ENCODE data around the gene AKR1B1. TPM values are rescaled to one million over a fixed set of nuclear protein-coding genes. Genes with fewer than 3 reads are reported as not detected.

AKR1B1 gene
- total RNA-seq, 1 experiment from 2014 or later, result 139 TPM

DNA sequence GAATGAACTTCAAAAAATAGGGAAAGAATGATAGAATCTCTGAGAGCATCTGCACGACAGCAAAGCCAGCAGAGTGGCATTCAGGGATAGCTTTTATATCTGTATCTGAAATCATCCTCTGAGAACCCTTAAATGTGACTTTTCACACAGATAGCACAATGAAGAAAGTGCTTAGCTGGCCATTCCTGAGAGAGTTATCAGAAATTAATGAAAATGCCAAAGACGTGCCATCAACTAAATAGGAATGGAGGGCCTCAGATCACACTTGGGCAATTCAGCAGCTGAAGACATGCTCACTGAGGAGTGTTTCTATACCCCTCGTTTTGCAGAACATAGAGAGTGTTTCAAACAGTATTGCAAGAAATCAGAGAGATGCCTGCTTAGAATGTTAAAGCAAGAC is 51.6 kb downstream of the AKR1B1 start:
- intact Hi-C loops (cut with micrococcal nuclease; ENCODE audit: unreplicated experiment), result no loop called here
- TF ChIP-seq, protein P1, sequence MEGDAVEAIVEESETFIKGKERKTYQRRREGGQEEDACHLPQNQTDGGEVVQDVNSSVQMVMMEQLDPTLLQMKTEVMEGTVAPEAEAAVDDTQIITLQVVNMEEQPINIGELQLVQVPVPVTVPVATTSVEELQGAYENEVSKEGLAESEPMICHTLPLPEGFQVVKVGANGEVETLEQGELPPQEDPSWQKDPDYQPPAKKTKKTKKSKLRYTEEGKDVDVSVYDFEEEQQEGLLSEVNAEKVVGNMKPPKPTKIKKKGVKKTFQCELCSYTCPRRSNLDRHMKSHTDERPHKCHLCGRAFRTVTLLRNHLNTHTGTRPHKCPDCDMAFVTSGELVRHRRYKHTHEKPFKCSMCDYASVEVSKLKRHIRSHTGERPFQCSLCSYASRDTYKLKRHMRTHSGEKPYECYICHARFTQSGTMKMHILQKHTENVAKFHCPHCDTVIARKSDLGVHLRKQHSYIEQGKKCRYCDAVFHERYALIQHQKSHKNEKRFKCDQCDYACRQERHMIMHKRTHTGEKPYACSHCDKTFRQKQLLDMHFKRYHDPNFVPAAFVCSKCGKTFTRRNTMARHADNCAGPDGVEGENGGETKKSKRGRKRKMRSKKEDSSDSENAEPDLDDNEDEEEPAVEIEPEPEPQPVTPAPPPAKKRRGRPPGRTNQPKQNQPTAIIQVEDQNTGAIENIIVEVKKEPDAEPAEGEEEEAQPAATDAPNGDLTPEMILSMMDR (IDR thresholded peaks at IDR 0.05; ENCODE audit: unreplicated experiment), result no peak
- H3K4me3 Mint-ChIP-seq (ENCODE audit: low read depth, unreplicated experiment), result no peak overlapping the region
- no peaks in the 10 kb centered on the region for H3K27me3 Mint-ChIP-seq (ENCODE audit: unreplicated experiment)
- DNase-seq, result no peak
- BruUV-seq (replicated peaks), result no TSS peak
- CTCF ChIA-PET, result no interaction called here
- no peak overlapping the region for H3K27ac Mint-ChIP-seq (ENCODE audit: unreplicated experiment)
- no peaks in the 10 kb centered on the region for H3K36me3 Mint-ChIP-seq (ENCODE audit: insufficient read depth, unreplicated experiment)
- H3K4me1 Mint-ChIP-seq (ENCODE audit: low read depth, unreplicated experiment), result peaks cover 9% of the 10 kb centered on the region
- H3K9me3 Mint-ChIP-seq (ENCODE audit: low read depth, unreplicated experiment), result no peaks in the 10 kb centered on the region

DNA sequence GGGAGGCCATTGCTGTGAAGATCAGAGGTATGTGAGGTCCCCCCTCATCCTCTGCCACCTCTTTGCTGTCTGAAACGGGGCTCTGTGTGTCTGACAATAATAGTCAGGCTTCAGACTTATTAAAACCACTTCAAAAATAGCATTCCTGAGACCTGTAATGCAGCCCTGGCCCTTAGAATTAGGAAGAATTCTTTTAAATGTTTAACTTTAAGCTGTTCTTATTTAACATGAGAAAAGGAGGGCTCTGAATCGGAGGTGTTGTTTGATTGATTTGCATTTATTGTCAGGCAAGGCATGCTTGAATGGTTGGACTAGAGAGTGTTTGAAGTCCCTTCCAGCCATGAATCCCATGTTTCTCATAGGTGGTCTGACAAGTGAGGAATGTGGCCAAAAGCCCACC is 52.5 kb downstream of the AKR1B1 start:
- intact Hi-C loops (cut with micrococcal nuclease; ENCODE audit: unreplicated experiment), result no loop called here
- no peaks in the 10 kb centered on the region for H3K36me3 Mint-ChIP-seq (ENCODE audit: insufficient read depth, unreplicated experiment)
- H3K27me3 Mint-ChIP-seq (ENCODE audit: unreplicated experiment), result no peaks in the 10 kb centered on the region
- BruUV-seq (replicated peaks), result no TSS peak
- CTCF ChIA-PET, result no interaction called here
- H3K4me1 Mint-ChIP-seq (ENCODE audit: low read depth, unreplicated experiment), result peaks cover 9% of the 10 kb centered on the region
- no peak overlapping the region for H3K4me3 Mint-ChIP-seq (ENCODE audit: low read depth, unreplicated experiment)
- H3K27ac Mint-ChIP-seq (ENCODE audit: unreplicated experiment), result no peak overlapping the region
- H3K9me3 Mint-ChIP-seq (ENCODE audit: low read depth, unreplicated experiment), result no peaks in the 10 kb centered on the region
- DNase-seq, result no peak
- TF ChIP-seq, protein P1 (IDR thresholded peaks at IDR 0.05; ENCODE audit: unreplicated experiment), result no peak

DNA sequence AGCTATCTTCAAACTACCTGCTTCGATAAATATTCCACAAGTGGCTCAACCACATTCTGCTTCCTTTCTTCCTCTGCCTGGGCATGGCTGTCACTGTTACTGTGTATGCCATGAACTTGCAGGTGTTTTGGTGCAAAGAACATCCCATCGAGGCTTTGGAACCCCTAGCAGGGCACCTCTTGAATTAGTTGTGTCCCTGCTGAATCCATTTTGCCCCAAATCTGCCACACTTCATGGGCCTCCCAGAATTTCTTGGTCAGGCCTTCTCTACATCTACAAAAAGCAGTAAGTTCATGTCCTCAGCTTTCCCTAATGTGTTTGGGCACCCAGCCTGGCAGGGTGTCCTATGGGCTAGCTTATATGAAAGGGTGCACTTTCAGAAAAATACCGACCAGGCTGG is 53.6 kb downstream of the AKR1B1 start:
- H3K9me3 Mint-ChIP-seq (ENCODE audit: low read depth, unreplicated experiment), result no peaks in the 10 kb centered on the region
- no peak for DNase-seq
- CTCF ChIA-PET, result no interaction called here
- H3K36me3 Mint-ChIP-seq (ENCODE audit: insufficient read depth, unreplicated experiment), result no peaks in the 10 kb centered on the region
- no TSS peak for BruUV-seq (replicated peaks)
- H3K27ac Mint-ChIP-seq (ENCODE audit: unreplicated experiment), result no peak overlapping the region
- intact Hi-C loops (cut with micrococcal nuclease; ENCODE audit: unreplicated experiment), result no loop called here
- peaks cover 9% of the 10 kb centered on the region for H3K4me1 Mint-ChIP-seq (ENCODE audit: low read depth, unreplicated experiment)
- no peaks in the 10 kb centered on the region for H3K27me3 Mint-ChIP-seq (ENCODE audit: unreplicated experiment)
- no peak overlapping the region for H3K4me3 Mint-ChIP-seq (ENCODE audit: low read depth, unreplicated experiment)
- TF ChIP-seq, protein P1 (IDR thresholded peaks at IDR 0.05; ENCODE audit: unreplicated experiment), result no peak

DNA sequence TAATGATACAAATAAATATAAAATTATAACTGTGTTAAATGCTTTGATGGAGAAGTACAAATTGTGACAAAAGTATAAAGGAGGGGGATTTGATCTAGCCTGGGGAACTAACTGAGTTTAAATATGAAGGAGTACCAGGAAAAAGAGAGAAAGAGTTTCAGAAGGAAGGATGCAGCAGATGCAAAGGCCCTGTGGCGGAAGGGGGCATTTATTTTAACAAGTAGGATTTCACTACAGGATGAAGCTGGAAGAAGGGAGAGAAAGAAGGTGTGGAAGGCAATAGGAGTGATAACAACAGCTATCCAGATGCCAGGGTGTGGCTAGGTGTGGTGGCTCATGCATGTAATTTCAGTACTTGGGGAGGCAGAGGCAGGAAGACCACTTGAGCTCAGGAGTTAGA is 55.8 kb downstream of the AKR1B1 start:
- Mint-ChIP-seq H3K27ac (ENCODE audit: unreplicated experiment) (no peak overlapping the region), H3K36me3 (ENCODE audit: insufficient read depth, unreplicated experiment) (no peaks in the 10 kb centered on the region), H3K9me3 (ENCODE audit: low read depth, unreplicated experiment) (no peaks in the 10 kb centered on the region), H3K27me3 (ENCODE audit: unreplicated experiment) (no peaks in the 10 kb centered on the region), H3K4me1 (ENCODE audit: low read depth, unreplicated experiment) (peaks cover 9% of the 10 kb centered on the region), H3K4me3 (ENCODE audit: low read depth, unreplicated experiment) (no peak overlapping the region)
- CTCF ChIA-PET, result no interaction called here
- TF ChIP-seq, protein P1 (IDR thresholded peaks at IDR 0.05; ENCODE audit: unreplicated experiment), result no peak
- DNase-seq, result no peak
- intact Hi-C loops (cut with micrococcal nuclease; ENCODE audit: unreplicated experiment), result no loop called here
- BruUV-seq (replicated peaks), result no TSS peak

DNA sequence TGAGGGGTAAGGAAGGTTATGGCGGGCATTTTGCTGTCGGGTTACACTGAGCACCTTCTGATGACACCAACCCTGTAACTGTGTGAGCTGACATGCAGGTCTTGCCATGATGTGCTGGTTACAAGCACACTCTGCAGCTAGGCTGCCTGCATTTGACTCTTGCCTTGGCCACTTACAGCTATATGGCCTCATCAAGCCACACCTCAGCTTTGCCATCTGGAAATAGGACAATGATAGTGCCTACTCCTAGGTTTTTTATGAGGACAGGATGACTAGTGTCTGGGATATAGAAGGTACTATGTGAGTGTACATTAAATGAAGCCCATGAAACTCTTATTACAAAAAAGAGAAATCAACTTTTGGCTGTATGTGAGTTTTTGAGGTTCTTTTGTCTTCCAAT is 58.0 kb downstream of the AKR1B1 start:
- H3K4me3 Mint-ChIP-seq (ENCODE audit: low read depth, unreplicated experiment), result no peak overlapping the region
- TF ChIP-seq, protein P1 (IDR thresholded peaks at IDR 0.05; ENCODE audit: unreplicated experiment), result no peak
- BruUV-seq (replicated peaks), result no TSS peak
- no peaks in the 10 kb centered on the region for H3K27me3 Mint-ChIP-seq (ENCODE audit: unreplicated experiment)
- peaks cover 9% of the 10 kb centered on the region for H3K4me1 Mint-ChIP-seq (ENCODE audit: low read depth, unreplicated experiment)
- no peaks in the 10 kb centered on the region for H3K9me3 Mint-ChIP-seq (ENCODE audit: low read depth, unreplicated experiment)
- no peak for DNase-seq
- H3K27ac Mint-ChIP-seq (ENCODE audit: unreplicated experiment), result no peak overlapping the region
- no peaks in the 10 kb centered on the region for H3K36me3 Mint-ChIP-seq (ENCODE audit: insufficient read depth, unreplicated experiment)
- intact Hi-C loops (cut with micrococcal nuclease; ENCODE audit: unreplicated experiment), result no loop called here
- CTCF ChIA-PET, result no interaction called here

All from Calu3 (cell line).